ENCODE data around the gene MORC2. TPM values are rescaled to one million over a fixed set of nuclear protein-coding genes. Genes with fewer than 3 reads are reported as not detected.

The MORC2 gene
- total and polyA plus RNA-seq, 10 of the 15 experiments (the other 5 are each of a cell fraction or from before 2014, with no cell fraction given), result 1.7 to 16.3 (median 9.0) TPM

DNA sequence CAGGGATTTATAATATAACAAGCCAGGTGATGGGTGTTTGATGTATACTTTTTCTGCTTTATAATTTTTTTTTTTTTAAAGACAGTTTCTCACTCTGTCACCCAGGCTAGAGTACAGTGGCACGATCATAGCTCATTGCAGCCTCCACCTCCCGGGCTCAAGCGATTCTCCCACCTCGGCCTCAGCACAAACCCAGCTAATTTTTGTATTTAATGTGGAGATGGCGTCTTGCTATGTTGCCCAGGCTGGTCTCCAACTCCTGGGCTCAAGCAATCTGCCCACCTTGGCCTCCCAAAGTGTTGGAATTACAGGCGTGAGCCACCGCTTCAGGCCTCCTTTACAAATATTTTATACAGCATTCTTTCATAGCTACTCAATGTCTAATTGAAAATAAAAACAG, 48.6 kb downstream of the MORC2 start (continued):
- TF ChIP-seq, protein P1, sequence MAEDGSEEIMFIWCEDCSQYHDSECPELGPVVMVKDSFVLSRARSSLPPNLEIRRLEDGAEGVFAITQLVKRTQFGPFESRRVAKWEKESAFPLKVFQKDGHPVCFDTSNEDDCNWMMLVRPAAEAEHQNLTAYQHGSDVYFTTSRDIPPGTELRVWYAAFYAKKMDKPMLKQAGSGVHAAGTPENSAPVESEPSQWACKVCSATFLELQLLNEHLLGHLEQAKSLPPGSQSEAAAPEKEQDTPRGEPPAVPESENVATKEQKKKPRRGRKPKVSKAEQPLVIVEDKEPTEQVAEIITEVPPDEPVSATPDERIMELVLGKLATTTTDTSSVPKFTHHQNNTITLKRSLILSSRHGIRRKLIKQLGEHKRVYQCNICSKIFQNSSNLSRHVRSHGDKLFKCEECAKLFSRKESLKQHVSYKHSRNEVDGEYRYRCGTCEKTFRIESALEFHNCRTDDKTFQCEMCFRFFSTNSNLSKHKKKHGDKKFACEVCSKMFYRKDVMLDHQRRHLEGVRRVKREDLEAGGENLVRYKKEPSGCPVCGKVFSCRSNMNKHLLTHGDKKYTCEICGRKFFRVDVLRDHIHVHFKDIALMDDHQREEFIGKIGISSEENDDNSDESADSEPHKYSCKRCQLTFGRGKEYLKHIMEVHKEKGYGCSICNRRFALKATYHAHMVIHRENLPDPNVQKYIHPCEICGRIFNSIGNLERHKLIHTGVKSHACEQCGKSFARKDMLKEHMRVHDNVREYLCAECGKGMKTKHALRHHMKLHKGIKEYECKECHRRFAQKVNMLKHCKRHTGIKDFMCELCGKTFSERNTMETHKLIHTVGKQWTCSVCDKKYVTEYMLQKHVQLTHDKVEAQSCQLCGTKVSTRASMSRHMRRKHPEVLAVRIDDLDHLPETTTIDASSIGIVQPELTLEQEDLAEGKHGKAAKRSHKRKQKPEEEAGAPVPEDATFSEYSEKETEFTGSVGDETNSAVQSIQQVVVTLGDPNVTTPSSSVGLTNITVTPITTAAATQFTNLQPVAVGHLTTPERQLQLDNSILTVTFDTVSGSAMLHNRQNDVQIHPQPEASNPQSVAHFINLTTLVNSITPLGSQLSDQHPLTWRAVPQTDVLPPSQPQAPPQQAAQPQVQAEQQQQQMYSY (CRISPR knock-in tag; IDR thresholded peaks at IDR 0.05), result no peak
- no peak for TF ChIP-seq STAT1 (conservative IDR thresholded peaks at IDR 0.05)
- TF ChIP-seq, protein P2, sequence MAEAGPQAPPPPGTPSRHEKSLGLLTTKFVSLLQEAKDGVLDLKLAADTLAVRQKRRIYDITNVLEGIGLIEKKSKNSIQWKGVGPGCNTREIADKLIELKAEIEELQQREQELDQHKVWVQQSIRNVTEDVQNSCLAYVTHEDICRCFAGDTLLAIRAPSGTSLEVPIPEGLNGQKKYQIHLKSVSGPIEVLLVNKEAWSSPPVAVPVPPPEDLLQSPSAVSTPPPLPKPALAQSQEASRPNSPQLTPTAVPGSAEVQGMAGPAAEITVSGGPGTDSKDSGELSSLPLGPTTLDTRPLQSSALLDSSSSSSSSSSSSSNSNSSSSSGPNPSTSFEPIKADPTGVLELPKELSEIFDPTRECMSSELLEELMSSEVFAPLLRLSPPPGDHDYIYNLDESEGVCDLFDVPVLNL (IDR thresholded peaks at IDR 0.05; ENCODE audit: low read depth, low read length), result no peak

DNA sequence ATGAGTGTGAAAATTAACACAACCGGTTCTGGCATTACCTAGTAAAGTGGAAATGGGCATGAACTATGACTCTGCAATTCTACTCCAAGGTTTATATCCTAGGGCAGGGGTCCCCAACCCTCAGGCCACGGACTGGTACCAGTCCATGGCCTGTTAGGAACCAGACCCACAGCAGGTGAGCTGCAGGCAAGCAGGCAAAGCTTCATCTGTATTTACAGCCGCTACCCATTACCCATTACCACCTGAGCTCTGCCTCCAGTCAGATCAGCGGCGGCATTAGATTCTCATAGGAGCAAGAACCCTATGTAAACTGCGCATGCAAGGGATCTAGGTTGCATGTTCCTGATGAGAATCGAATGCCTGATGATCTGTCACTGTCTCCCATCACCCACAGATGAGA, 49.8 kb downstream of the MORC2 start:
- ChIA-PET CTCF (interaction anchor here (1.2 to 6.1 kb wide), 10 partner anchors 9 to 284 kb away, joined by 3 to 82 read pairs (median 13); partner anchors contain the start of genes RNF185, SLC35E4 and SMTN), RAD21 (ENCODE audit: unreplicated experiment) (interaction anchor here (1.0 to 4.7 kb wide), 5 partner anchors 15 to 165 kb away, joined by 4 to 34 read pairs (median 6); no protein-coding TSS in a partner anchor), POLR2A (interaction anchor here (0.9 kb wide), 1 partner anchor 284 kb away, joined by 3 read pairs; no protein-coding TSS in a partner anchor), SMC1A (ENCODE audit: uncharacterized antibody, unreplicated experiment) (interaction anchor here (1.5 to 5.3 kb wide), 3 partner anchors 9 to 284 kb away, joined by 4 to 38 read pairs (median 25); no protein-coding TSS in a partner anchor)
- Histone ChIP-seq H3K4me1 (ENCODE audit: control insufficient read depth, insufficient read depth, low read length) (peaks cover 3% of the 10 kb centered on the region; the same call in 1 of the 2 replicates), H4K20me1 (ENCODE audit: control insufficient read depth, insufficient read depth) (no peaks in the 10 kb centered on the region), H3K27ac (ENCODE audit: control insufficient read depth, insufficient read depth) (no peak overlapping the region), H3K27me3 (replicated peaks in 1 of 2; ENCODE audit: control insufficient read depth in 2 of 2, insufficient read depth in 2 of 2, low read length in 1 of 2) (no peaks in the 10 kb centered on the region), H3K9me3 (replicated peaks; ENCODE audit: control insufficient read depth, insufficient read depth, low read length) (no peaks in the 10 kb centered on the region; the same call in 1 of the 3 replicates), H3K79me2 (ENCODE audit: control insufficient read depth, insufficient read depth, low read length) (peaks cover 3% of the 10 kb centered on the region; the same call in 1 of the 2 replicates), H3K9ac (ENCODE audit: control insufficient read depth, insufficient read depth, low read length) (no peak overlapping the region), H3K4me3 (no peak overlapping the region), H2AFZ (ENCODE audit: control insufficient read depth, low read depth, low read length) (no peak overlapping the region), H3K4me2 (ENCODE audit: control insufficient read depth, insufficient read depth) (no peak overlapping the region), H3K36me3 (ENCODE audit: control insufficient read depth in 2 of 2, insufficient read depth in 2 of 2, low read length in 1 of 2) (no peaks in the 10 kb centered on the region)
- 38% methylated on average over 7 of the region's 7 CpGs for WGBS (ENCODE audit: insufficient coverage, insufficient replicate concordance, low lambda C conversion rate, missing lambda C conversion rate)
- ATAC-seq, result no peak
- intact Hi-C loops (cut with micrococcal nuclease; ENCODE audit: unreplicated experiment) (no loop called here), in situ Hi-C loops (cut with MboI) (loop anchor here (25.0 kb wide), 2 partner anchors 156 to 281 kb away; partner anchors contain the start of gene SLC35E4)
- no peak for FAIRE-seq
- no TSS peak for BruUV-seq (replicated peaks)
- no peak for DNase-seq (ENCODE audit: low read depth, low spot score)
- TF ChIP-seq BHLHE40 (IDR thresholded peaks at IDR 0.05; ENCODE audit: borderline replicate concordance in 1 of 2, low read depth in 2 of 2, low read length in 1 of 2) (no peak), PML (IDR thresholded peaks at IDR 0.05; ENCODE audit: low read length) (no peak), RFX5 (IDR thresholded peaks at IDR 0.05; ENCODE audit: low read depth, low read length) (no peak)
- TF ChIP-seq, protein P3, sequence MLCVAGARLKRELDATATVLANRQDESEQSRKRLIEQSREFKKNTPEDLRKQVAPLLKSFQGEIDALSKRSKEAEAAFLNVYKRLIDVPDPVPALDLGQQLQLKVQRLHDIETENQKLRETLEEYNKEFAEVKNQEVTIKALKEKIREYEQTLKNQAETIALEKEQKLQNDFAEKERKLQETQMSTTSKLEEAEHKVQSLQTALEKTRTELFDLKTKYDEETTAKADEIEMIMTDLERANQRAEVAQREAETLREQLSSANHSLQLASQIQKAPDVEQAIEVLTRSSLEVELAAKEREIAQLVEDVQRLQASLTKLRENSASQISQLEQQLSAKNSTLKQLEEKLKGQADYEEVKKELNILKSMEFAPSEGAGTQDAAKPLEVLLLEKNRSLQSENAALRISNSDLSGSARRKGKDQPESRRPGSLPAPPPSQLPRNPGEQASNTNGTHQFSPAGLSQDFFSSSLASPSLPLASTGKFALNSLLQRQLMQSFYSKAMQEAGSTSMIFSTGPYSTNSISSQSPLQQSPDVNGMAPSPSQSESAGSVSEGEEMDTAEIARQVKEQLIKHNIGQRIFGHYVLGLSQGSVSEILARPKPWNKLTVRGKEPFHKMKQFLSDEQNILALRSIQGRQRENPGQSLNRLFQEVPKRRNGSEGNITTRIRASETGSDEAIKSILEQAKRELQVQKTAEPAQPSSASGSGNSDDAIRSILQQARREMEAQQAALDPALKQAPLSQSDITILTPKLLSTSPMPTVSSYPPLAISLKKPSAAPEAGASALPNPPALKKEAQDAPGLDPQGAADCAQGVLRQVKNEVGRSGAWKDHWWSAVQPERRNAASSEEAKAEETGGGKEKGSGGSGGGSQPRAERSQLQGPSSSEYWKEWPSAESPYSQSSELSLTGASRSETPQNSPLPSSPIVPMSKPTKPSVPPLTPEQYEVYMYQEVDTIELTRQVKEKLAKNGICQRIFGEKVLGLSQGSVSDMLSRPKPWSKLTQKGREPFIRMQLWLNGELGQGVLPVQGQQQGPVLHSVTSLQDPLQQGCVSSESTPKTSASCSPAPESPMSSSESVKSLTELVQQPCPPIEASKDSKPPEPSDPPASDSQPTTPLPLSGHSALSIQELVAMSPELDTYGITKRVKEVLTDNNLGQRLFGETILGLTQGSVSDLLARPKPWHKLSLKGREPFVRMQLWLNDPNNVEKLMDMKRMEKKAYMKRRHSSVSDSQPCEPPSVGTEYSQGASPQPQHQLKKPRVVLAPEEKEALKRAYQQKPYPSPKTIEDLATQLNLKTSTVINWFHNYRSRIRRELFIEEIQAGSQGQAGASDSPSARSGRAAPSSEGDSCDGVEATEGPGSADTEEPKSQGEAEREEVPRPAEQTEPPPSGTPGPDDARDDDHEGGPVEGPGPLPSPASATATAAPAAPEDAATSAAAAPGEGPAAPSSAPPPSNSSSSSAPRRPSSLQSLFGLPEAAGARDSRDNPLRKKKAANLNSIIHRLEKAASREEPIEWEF (IDR thresholded peaks at IDR 0.05; ENCODE audit: insufficient replicate concordance, low read depth, low read length), result no peak

All from GM12878 (cell line).